ENCODE results near the gene LYPD8. TPM values are rescaled to one million over a fixed set of nuclear protein-coding genes. Genes with fewer than 3 reads are reported as not detected.
"Not testable (repeated sequence)": the region's sequence is repeated elsewhere in the genome, so short reads cannot be mapped to it uniquely, and the experiment has no call there.

The LYPD8 gene
- under 1 TPM in 1 of 4 donors, not detected in 3; 0.04 TPM for polyA plus RNA-seq (ENCODE audit: insufficient read length in 4 of 4)

GRCh38 chr1:248755517-248755916 is at the start of gene LYPD8:
Gene LYPD8, minus strand, starts transcription at chr1:248755759. Its CDS starts 4,678 bp downstream, at chr1:248751081.
- no peak for DNase-seq (ENCODE audit: low read depth in 4 of 4, low spot score in 3 of 4)

- no peak for DNase-seq (ENCODE audit: low read depth in 4 of 4, low spot score in 3 of 4)
Observed at GRCh38 chr1:248804771-248805681, 49.5 kb upstream of the LYPD8 start.

- not testable (repeated sequence) for DNase-seq (ENCODE audit: low read depth in 4 of 4, low spot score in 3 of 4)
Observed at GRCh38 chr1:248803501-248803900, 47.9 kb upstream of the LYPD8 start.

- DNase-seq (ENCODE audit: low read depth in 4 of 4, low spot score in 3 of 4): no peak
Observed at GRCh38 chr1:248802454-248802853, 46.9 kb upstream of the LYPD8 start.

- no peak for DNase-seq (ENCODE audit: low read depth in 4 of 4, low spot score in 3 of 4)
Observed at GRCh38 chr1:248800459-248800858, 44.9 kb upstream of the LYPD8 start.

GRCh38 chr1:248798791-248799190 is 43.2 kb upstream of the LYPD8 start:
- no peak for DNase-seq (ENCODE audit: low read depth in 4 of 4, low spot score in 3 of 4)

- DNase-seq (ENCODE audit: low read depth in 4 of 4, low spot score in 3 of 4): not testable (repeated sequence)
Observed at GRCh38 chr1:248794663-248795062, 39.1 kb upstream of the LYPD8 start.

- no peak for DNase-seq (ENCODE audit: low read depth in 4 of 4, low spot score in 3 of 4)
Observed at GRCh38 chr1:248793592-248793991, 38.0 kb upstream of the LYPD8 start.

- no peak for DNase-seq (ENCODE audit: low read depth in 4 of 4, low spot score in 3 of 4)
Observed at GRCh38 chr1:248792342-248792741, 36.8 kb upstream of the LYPD8 start.

GRCh38 chr1:248791010-248791409 is 35.5 kb upstream of the LYPD8 start:
- no peak for DNase-seq (ENCODE audit: low read depth in 4 of 4, low spot score in 3 of 4)

GRCh38 chr1:248790456-248790855 is 34.9 kb upstream of the LYPD8 start:
- no peak for DNase-seq (ENCODE audit: low read depth in 4 of 4, low spot score in 3 of 4)

GRCh38 chr1:248789337-248789736 is 33.8 kb upstream of the LYPD8 start:
- not testable (repeated sequence) for DNase-seq (ENCODE audit: low read depth in 4 of 4, low spot score in 3 of 4)

GRCh38 chr1:248788327-248788726 is 32.8 kb upstream of the LYPD8 start:
- no peak for DNase-seq (ENCODE audit: low read depth in 4 of 4, low spot score in 3 of 4)

- DNase-seq (ENCODE audit: low read depth in 4 of 4, low spot score in 3 of 4): no peak
Observed at GRCh38 chr1:248787430-248787829, 31.9 kb upstream of the LYPD8 start.

- DNase-seq (ENCODE audit: low read depth in 4 of 4, low spot score in 3 of 4): no peak
Observed at GRCh38 chr1:248786156-248786555, 30.6 kb upstream of the LYPD8 start.

GRCh38 chr1:248783367-248783766 is 27.8 kb upstream of the LYPD8 start:
- no peak for DNase-seq (ENCODE audit: low read depth in 4 of 4, low spot score in 3 of 4)

GRCh38 chr1:248782416-248783141 is 27.0 kb upstream of the LYPD8 start:
- DNase-seq (ENCODE audit: low read depth in 4 of 4, low spot score in 3 of 4): no peak

GRCh38 chr1:248779350-248779749 is 23.8 kb upstream of the LYPD8 start:
- DNase-seq (ENCODE audit: low read depth in 4 of 4, low spot score in 3 of 4): no peak

GRCh38 chr1:248778906-248779305 is 23.3 kb upstream of the LYPD8 start:
- DNase-seq (ENCODE audit: low read depth in 4 of 4, low spot score in 3 of 4): no peak

GRCh38 chr1:248776991-248777390 is 21.4 kb upstream of the LYPD8 start:
- no peak for DNase-seq (ENCODE audit: low read depth in 4 of 4, low spot score in 3 of 4)

GRCh38 chr1:248775441-248775840 is 19.9 kb upstream of the LYPD8 start:
- no peak for DNase-seq (ENCODE audit: low read depth in 4 of 4, low spot score in 3 of 4)

- DNase-seq (ENCODE audit: low read depth in 4 of 4, low spot score in 3 of 4): no peak
Observed at GRCh38 chr1:248759644-248760043, 4.1 kb upstream of the LYPD8 start.
